Retinal pigment epithelial cell (primary cell): Measurements from ENCODE around the gene CDIPT.

Experiments
- DNase-seq: peaks from one replicate; pipeline ENCODE4 v3.0.0-alpha.2; 2010; ENCODE audit warnings: low read depth
- H3K4me3 ChIP-seq: 2 replicates; pipeline ENCODE4 v1.5.1; 2011; ENCODE audit warnings: mild to moderate bottlenecking, low read length, control low read depth, moderate library complexity
- TF ChIP-seq, protein P1 (sequence below): conservative IDR thresholded peaks from 2 replicates; pipeline ENCODE4 v1.5.1; 2011; ENCODE audit warnings: low read depth, low read length, control low read depth, inconsistent platforms

CDIPT gene

DNA sequence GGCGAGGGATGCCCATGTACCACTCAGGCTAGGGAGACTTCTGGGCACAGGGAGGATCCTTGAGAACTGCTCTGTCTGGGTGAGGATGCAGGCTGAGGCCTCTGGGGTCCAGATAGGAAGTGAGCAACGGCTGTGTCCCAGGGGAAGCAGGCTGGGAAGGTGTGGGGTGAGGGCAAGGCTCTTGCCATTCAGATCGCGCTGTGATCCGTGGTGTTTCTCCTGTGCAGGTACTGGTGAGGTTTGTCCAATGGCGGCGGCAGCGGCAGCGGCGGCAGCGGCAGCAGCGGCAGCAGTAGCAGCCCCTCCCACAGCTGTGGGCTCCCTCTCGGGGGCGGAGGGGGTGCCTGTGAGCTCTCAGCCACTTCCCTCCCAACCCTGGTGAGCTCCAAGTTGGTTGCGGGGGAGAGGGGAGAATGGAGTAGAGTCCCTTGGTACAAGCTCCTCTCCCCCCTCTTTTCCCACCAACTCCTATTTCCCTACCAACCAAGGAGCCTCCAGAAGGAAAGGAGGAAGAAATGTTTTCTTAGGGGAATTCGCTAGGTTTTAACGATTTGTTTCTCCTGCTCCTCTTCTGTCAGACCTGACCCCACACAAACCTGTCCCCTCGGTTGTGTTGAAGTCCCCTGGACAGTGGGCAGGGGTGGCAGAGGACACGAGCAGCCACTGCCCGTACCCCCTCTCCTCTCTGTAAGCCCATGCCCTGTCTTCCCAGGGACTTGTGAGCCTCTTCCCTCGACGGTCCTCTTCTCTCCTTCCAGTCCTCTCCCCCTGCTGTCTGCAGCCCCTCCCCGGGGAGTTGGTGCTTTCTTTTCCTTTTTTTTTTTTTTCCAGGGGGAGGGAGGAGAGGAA is 53.0 kb downstream of the CDIPT start:
- TF ChIP-seq, protein P1, sequence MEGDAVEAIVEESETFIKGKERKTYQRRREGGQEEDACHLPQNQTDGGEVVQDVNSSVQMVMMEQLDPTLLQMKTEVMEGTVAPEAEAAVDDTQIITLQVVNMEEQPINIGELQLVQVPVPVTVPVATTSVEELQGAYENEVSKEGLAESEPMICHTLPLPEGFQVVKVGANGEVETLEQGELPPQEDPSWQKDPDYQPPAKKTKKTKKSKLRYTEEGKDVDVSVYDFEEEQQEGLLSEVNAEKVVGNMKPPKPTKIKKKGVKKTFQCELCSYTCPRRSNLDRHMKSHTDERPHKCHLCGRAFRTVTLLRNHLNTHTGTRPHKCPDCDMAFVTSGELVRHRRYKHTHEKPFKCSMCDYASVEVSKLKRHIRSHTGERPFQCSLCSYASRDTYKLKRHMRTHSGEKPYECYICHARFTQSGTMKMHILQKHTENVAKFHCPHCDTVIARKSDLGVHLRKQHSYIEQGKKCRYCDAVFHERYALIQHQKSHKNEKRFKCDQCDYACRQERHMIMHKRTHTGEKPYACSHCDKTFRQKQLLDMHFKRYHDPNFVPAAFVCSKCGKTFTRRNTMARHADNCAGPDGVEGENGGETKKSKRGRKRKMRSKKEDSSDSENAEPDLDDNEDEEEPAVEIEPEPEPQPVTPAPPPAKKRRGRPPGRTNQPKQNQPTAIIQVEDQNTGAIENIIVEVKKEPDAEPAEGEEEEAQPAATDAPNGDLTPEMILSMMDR: no peak
- DNase-seq: no peak
- peak overlapping the region; percentile 25 for H3K4me3 ChIP-seq

DNA sequence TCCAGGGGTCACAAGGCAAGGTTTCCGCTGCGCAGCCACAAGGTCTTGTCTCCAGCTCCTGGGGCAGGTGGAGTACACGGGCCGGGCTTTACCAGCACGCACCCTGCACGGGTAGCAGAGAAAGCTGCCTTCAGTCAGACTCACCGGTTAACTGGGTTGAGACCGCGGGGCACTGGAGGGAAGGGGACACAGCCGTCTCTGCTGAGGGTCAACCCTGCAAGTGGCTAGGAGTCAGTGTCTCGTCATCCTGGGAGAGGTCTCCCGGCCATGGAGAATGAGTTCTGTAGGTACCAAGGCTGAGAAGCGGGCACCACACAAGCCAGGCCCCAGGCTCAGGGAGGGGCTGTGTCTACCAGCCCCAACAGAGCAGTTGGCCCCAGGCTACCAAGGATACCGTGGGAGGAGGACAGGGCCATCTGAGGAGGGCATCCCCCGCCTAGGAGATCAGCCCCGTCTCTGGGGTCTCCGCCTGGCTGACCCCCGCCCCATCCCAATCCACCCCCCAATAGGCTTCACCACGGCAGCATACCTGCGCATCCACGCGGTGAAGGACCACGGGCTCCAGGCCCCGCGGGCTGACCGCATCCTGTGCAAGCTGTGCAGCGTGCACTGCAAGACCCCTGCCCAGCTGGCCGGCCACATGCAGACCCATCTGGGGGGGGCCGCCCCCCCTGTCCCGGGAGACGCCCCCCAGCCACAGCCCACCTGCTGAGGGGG is 53.8 kb downstream of the CDIPT start:
- TF ChIP-seq, protein P1: no peak
- H3K4me3 ChIP-seq: peak overlapping the region; percentile 64
- DNase-seq: no peak
